ENCODE data around the gene HSD11B1L. TPM values are rescaled to one million over a fixed set of nuclear protein-coding genes. Genes with fewer than 3 reads are reported as not detected.

Gene HSD11B1L
- total RNA-seq, 1 experiment from 2014 or later, result 6.0 TPM

DNA sequence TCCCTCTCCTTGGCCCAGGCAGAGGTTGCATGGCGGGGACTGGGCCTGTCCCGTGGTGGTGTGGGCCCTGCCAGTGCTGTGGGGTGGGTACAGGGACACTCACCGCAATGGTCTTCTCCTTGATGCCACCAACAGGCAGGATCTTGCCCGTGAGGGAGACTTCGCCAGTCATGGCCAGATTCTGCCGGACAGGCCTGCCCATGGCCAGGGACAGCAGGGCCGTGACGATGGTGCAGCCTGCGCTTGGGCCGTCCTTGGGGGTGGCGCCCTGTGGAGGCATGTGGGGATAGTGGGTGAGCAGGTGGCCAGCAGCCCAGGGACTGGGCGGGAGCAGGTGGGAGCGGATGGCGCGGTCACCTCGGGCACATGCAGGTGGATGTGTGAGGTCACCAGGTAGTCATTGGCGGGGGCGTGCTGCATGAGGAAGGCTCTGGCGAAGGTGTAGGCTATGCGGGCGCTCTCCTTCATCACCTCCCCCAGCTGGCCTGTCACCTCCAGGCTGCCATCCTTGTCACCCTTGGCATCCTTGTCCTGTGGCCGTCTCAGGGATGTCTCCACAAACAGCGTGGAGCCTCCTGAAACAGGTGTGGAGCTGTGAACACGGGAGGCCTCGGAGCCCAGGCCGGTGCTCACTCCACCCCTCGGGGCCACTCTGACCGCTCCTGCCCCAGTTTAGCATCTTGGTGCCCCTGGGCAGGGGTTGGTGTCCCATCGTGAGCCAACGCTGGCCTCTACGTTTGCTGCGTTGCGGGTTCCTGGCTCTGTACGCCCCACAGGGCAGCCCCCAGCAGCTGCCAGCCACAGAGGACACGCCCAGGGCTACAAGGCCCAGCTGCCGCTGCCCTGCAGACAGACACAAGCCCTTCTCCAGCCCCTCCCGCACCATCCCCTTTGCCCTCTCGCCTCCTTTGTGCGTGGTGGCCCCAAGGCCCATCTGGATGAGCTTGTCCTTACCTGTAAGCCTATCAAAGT, 12.7 kb downstream of the HSD11B1L start:
- Histone ChIP-seq H3K4me1 (ENCODE audit: control insufficient read depth, insufficient read depth, low read length) (peaks cover 12% of the 10 kb centered on the region), H3K9me3 (ENCODE audit: control insufficient read depth, insufficient read depth, low read depth, low read length) (no peaks in the 10 kb centered on the region), H3K27ac (ENCODE audit: low read length) (peak overlapping the region; percentile 90; the same call in 1 of the 2 replicates), H3K27me3 (ENCODE audit: control insufficient read depth, insufficient read depth, low read length) (no peaks in the 10 kb centered on the region), H3K4me3 (ENCODE audit: low read depth in 2 of 2, low read length in 2 of 2) (no peak overlapping the region), H3K36me3 (ENCODE audit: control insufficient read depth, insufficient read depth, low read length) (peaks cover 7% of the 10 kb centered on the region; the same call in 1 of the 2 replicates)
- TSS peak; percentile 61 for BruUV-seq (replicated peaks)
- in situ Hi-C loops (cut with HindIII; ENCODE audit: low pct_unique_long_range_greater_than_20kb, low sequenced_read_pairs), result no loop called here
- CTCF ChIA-PET, result no interaction called here
- TF ChIP-seq POLR2AphosphoS5 (IDR thresholded peaks at IDR 0.05; ENCODE audit: low read depth, low read length), result peak; percentile 60
- TF ChIP-seq, protein P1, sequence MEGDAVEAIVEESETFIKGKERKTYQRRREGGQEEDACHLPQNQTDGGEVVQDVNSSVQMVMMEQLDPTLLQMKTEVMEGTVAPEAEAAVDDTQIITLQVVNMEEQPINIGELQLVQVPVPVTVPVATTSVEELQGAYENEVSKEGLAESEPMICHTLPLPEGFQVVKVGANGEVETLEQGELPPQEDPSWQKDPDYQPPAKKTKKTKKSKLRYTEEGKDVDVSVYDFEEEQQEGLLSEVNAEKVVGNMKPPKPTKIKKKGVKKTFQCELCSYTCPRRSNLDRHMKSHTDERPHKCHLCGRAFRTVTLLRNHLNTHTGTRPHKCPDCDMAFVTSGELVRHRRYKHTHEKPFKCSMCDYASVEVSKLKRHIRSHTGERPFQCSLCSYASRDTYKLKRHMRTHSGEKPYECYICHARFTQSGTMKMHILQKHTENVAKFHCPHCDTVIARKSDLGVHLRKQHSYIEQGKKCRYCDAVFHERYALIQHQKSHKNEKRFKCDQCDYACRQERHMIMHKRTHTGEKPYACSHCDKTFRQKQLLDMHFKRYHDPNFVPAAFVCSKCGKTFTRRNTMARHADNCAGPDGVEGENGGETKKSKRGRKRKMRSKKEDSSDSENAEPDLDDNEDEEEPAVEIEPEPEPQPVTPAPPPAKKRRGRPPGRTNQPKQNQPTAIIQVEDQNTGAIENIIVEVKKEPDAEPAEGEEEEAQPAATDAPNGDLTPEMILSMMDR (IDR thresholded peaks at IDR 0.05), result no peak
- POLR2A ChIA-PET, result interaction anchor here (0.6 kb wide), 1 partner anchor 109 kb away, joined by 6 read pairs; no protein-coding TSS in a partner anchor
- DNase-seq (ENCODE audit: low read depth, low spot score) (no peak), ATAC-seq (peak; percentile 5; the same call in 1 of the 2 replicates)
- intact Hi-C loops (cut with micrococcal nuclease; ENCODE audit: unreplicated experiment), result loop anchor here (10.0 kb wide), 1 partner anchor 101 kb away; the partner anchor contains the start of gene DUS3L

DNA sequence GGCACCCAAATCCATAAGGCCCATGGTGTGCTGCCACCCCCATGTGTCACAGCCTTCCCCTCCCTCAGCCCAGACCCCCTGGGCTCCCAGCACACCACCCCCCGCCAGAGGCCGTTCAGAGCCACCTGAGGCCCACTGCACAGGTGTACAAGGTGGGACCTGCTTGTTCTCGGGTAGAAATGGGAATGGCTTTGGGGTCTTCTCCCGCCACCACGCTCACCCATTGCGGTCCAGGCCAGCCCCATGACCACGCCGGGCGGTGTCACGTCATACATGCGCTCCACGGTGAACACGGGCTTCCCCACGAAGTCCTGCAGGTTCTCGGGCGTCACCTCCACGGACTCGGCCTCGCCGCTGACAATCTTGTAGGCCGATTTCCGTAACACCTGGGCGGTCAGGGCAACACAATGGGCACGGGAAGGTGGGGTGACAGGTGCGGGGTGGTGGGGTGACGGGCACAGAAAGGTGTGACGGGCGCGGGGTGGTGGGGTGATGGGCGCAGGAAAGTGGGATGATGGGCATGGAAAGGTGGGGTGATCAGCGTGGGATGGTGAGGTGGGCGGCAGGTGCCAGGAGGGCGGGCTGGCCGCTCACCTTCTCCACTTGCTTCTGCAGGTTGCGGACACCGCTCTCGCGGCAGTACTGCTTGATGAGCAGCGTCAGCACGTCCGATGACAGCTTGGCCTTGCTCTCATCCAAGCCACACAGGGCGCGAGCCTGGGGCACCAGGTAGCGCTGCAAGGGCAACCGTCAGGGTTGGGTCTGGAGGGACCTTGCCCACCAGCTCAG, 13.5 kb downstream of the HSD11B1L start:
- intact Hi-C loops (cut with micrococcal nuclease; ENCODE audit: unreplicated experiment) (loop anchor here (10.0 kb wide), 1 partner anchor 100 kb away; the partner anchor contains the start of gene DUS3L), in situ Hi-C loops (cut with HindIII; ENCODE audit: low pct_unique_long_range_greater_than_20kb, low sequenced_read_pairs) (no loop called here)
- Histone ChIP-seq H3K4me1 (ENCODE audit: control insufficient read depth, insufficient read depth, low read length) (peaks cover 12% of the 10 kb centered on the region), H3K36me3 (ENCODE audit: control insufficient read depth, insufficient read depth, low read length) (peaks cover 7% of the 10 kb centered on the region; the same call in 1 of the 2 replicates), H3K27me3 (ENCODE audit: control insufficient read depth, insufficient read depth, low read length) (no peaks in the 10 kb centered on the region), H3K9me3 (ENCODE audit: control insufficient read depth, insufficient read depth, low read depth, low read length) (no peaks in the 10 kb centered on the region), H3K27ac (ENCODE audit: low read length) (no peak overlapping the region), H3K4me3 (ENCODE audit: low read depth in 2 of 2, low read length in 2 of 2) (no peak overlapping the region)
- POLR2A ChIA-PET, result no interaction called here
- TF ChIP-seq POLR2AphosphoS5 (IDR thresholded peaks at IDR 0.05; ENCODE audit: low read depth, low read length), result no peak; the same call in 1 of the 2 replicates
- no peak for TF ChIP-seq SIN3A (IDR thresholded peaks at IDR 0.05; ENCODE audit: borderline replicate concordance, insufficient read depth, low read depth, low read length)
- no peak for TF ChIP-seq TCF7L2 (IDR thresholded peaks at IDR 0.05; ENCODE audit: low read depth, low read length)
- TF ChIP-seq, protein P1 (IDR thresholded peaks at IDR 0.05), result no peak
- TF ChIP-seq, protein P2, sequence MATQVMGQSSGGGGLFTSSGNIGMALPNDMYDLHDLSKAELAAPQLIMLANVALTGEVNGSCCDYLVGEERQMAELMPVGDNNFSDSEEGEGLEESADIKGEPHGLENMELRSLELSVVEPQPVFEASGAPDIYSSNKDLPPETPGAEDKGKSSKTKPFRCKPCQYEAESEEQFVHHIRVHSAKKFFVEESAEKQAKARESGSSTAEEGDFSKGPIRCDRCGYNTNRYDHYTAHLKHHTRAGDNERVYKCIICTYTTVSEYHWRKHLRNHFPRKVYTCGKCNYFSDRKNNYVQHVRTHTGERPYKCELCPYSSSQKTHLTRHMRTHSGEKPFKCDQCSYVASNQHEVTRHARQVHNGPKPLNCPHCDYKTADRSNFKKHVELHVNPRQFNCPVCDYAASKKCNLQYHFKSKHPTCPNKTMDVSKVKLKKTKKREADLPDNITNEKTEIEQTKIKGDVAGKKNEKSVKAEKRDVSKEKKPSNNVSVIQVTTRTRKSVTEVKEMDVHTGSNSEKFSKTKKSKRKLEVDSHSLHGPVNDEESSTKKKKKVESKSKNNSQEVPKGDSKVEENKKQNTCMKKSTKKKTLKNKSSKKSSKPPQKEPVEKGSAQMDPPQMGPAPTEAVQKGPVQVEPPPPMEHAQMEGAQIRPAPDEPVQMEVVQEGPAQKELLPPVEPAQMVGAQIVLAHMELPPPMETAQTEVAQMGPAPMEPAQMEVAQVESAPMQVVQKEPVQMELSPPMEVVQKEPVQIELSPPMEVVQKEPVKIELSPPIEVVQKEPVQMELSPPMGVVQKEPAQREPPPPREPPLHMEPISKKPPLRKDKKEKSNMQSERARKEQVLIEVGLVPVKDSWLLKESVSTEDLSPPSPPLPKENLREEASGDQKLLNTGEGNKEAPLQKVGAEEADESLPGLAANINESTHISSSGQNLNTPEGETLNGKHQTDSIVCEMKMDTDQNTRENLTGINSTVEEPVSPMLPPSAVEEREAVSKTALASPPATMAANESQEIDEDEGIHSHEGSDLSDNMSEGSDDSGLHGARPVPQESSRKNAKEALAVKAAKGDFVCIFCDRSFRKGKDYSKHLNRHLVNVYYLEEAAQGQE (IDR thresholded peaks at IDR 0.05; ENCODE audit: insufficient read depth in 1 of 2, low read depth in 2 of 2, low read length in 1 of 2), result no peak
- CTCF ChIA-PET, result no interaction called here
- BruUV-seq (replicated peaks), result no TSS peak
- no peak for DNase-seq (ENCODE audit: low read depth, low spot score)
- ATAC-seq, result no peak
